ENCODE results near the gene MEIOC. TPM values are rescaled to one million over a fixed set of nuclear protein-coding genes. Genes with fewer than 3 reads are reported as not detected.

Gene MEIOC
- total and polyA plus RNA-seq, 2 of the 4 experiments (the other 2 are of a cell fraction): 0.27 to 0.36 TPM

DNA sequence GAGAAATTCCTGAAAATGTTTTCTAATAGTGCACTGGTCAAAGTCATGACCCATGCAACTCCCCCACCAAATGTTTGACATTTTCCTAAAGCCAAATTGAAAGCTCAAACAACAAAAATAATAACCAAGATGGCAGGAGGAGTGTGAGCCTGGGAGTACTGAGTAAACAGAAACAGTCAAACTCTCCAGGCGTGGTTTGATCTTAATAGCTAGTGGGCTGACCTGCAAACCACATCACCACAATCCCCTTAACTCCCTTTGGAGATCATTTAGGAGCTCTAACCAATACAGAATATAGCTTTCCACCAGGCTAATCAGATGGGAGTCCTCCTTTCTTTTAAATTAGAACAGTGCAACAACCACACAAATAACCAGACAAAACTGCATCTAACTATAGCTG lies 19.2 kb upstream of the MEIOC start:
- Histone ChIP-seq H3K27me3 (ENCODE audit: control insufficient read depth, insufficient read depth, low read length) (peaks cover 4% of the 10 kb centered on the region), H2AK9ac (replicated peaks; ENCODE audit: low read depth, low read length, poor library complexity) (no peak overlapping the region), H4K8ac (ENCODE audit: low read depth in 2 of 2, low read length in 2 of 2) (no peak overlapping the region), H3K79me1 (ENCODE audit: low read depth in 1 of 2, low read length in 2 of 2) (no peaks in the 10 kb centered on the region), H3K4me3 (ENCODE audit: insufficient read depth, low read depth, low read length) (no peak overlapping the region), H3K9me1 (ENCODE audit: insufficient read depth, low read length) (no peaks in the 10 kb centered on the region), H3K56ac (ENCODE audit: extremely low read depth, insufficient read depth, low read length) (no peak overlapping the region), H3K9ac (ENCODE audit: low read depth, low read length) (no peak overlapping the region), H2BK120ac (ENCODE audit: low read depth, low read length) (no peak overlapping the region), H3K23ac (ENCODE audit: low read depth, low read length) (no peak overlapping the region), H2AK5ac (ENCODE audit: low read depth, low read length) (no peak overlapping the region), H3K9me3 (ENCODE audit: control insufficient read depth, insufficient read depth, low read length) (no peaks in the 10 kb centered on the region), H2BK15ac (ENCODE audit: low read depth, low read length) (no peak overlapping the region), H3K36me3 (ENCODE audit: control insufficient read depth, insufficient read depth, low read length) (no peaks in the 10 kb centered on the region), H4K91ac (ENCODE audit: insufficient read depth, low read depth, low read length) (no peak overlapping the region), H4K5ac (ENCODE audit: low read depth, low read length) (no peak overlapping the region), H2BK5ac (ENCODE audit: low read depth, low read length, poor library complexity, severe bottlenecking) (no peak overlapping the region), H3K18ac (ENCODE audit: low read depth, low read length) (no peak overlapping the region), H3K4me1 (ENCODE audit: control insufficient read depth, insufficient read depth, low read length) (no peaks in the 10 kb centered on the region), H3K27ac (ENCODE audit: insufficient read depth, low read length) (no peak overlapping the region), H4K20me1 (ENCODE audit: insufficient read depth, low read length) (no peaks in the 10 kb centered on the region), H3K4ac (ENCODE audit: low read depth, low read length) (no peak overlapping the region), H2BK20ac (ENCODE audit: low read depth, low read length) (no peak overlapping the region), H3K4me2 (ENCODE audit: low read depth, low read length) (no peak overlapping the region), H3K14ac (replicated peaks; ENCODE audit: low read depth, low read length) (no peak overlapping the region), H2AFZ (replicated peaks; ENCODE audit: low read length, poor library complexity) (no peak overlapping the region)
- ChIA-PET POLR2A (ENCODE audit: unreplicated experiment) (interaction anchor here (0.6 kb wide), 1 partner anchor 75 kb away, joined by 5 read pairs; no protein-coding TSS in a partner anchor), CTCF (interaction anchor here (0.6 to 1.1 kb wide), 2 partner anchors 104 to 260 kb away, joined by 3 to 14 read pairs; no protein-coding TSS in a partner anchor)
- dilution Hi-C loops (cut with HindIII; ENCODE audit: low sequenced_read_pairs, unreplicated experiment) (no loop called here), intact Hi-C loops (cut with micrococcal nuclease) (loop anchor here (2.0 to 5.0 kb wide), 2 partner anchors 236 to 415 kb away; no protein-coding TSS in a partner anchor), in situ Hi-C loops (cut with MboI; ENCODE audit: low sequenced_read_pairs) (loop anchor here (25.0 kb wide), 1 partner anchor 425 kb away; the partner anchor contains the start of gene UBTF)
- BruUV-seq (replicated peaks): no TSS peak
- TF ChIP-seq CHD1 (IDR thresholded peaks at IDR 0.05; ENCODE audit: low read depth, low read length) (no peak), CEBPB (IDR thresholded peaks at IDR 0.05; ENCODE audit: low read depth, low read length) (no peak), RCOR1 (IDR thresholded peaks at IDR 0.05; ENCODE audit: insufficient replicate concordance, low read length) (no peak), POLR2A (IDR thresholded peaks at IDR 0.05; ENCODE audit: low read depth, low read length) (no peak), MXI1 (IDR thresholded peaks at IDR 0.05; ENCODE audit: borderline replicate concordance, low read depth, low read length) (no peak), BHLHE40 (IDR thresholded peaks at IDR 0.05; ENCODE audit: low read depth, low read length) (no peak), RAD21 (IDR thresholded peaks at IDR 0.05; ENCODE audit: low read length) (no peak), MAZ (IDR thresholded peaks at IDR 0.05; ENCODE audit: borderline replicate concordance, low read depth, low read length) (no peak), RFX5 (IDR thresholded peaks at IDR 0.05; ENCODE audit: low read depth, low read length) (no peak), NFE2L2 (IDR thresholded peaks at IDR 0.05; ENCODE audit: low read depth, low read length) (no peak), FOS (IDR thresholded peaks at IDR 0.05; ENCODE audit: low read depth, low read length) (no peak), SMC3 (IDR thresholded peaks at IDR 0.05; ENCODE audit: low read depth, low read length) (no peak), MAFK (IDR thresholded peaks at IDR 0.05; ENCODE audit: low read depth, low read length) (no peak)
- TF ChIP-seq, protein P1, sequence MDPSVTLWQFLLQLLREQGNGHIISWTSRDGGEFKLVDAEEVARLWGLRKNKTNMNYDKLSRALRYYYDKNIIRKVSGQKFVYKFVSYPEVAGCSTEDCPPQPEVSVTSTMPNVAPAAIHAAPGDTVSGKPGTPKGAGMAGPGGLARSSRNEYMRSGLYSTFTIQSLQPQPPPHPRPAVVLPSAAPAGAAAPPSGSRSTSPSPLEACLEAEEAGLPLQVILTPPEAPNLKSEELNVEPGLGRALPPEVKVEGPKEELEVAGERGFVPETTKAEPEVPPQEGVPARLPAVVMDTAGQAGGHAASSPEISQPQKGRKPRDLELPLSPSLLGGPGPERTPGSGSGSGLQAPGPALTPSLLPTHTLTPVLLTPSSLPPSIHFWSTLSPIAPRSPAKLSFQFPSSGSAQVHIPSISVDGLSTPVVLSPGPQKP (IDR thresholded peaks at IDR 0.05; ENCODE audit: borderline replicate concordance, low read depth, low read length): no peak
- TF ChIP-seq, protein P2, sequence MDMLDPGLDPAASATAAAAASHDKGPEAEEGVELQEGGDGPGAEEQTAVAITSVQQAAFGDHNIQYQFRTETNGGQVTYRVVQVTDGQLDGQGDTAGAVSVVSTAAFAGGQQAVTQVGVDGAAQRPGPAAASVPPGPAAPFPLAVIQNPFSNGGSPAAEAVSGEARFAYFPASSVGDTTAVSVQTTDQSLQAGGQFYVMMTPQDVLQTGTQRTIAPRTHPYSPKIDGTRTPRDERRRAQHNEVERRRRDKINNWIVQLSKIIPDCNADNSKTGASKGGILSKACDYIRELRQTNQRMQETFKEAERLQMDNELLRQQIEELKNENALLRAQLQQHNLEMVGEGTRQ (IDR thresholded peaks at IDR 0.05; ENCODE audit: low read depth, low read length): no peak
- TF ChIP-seq, protein P3, sequence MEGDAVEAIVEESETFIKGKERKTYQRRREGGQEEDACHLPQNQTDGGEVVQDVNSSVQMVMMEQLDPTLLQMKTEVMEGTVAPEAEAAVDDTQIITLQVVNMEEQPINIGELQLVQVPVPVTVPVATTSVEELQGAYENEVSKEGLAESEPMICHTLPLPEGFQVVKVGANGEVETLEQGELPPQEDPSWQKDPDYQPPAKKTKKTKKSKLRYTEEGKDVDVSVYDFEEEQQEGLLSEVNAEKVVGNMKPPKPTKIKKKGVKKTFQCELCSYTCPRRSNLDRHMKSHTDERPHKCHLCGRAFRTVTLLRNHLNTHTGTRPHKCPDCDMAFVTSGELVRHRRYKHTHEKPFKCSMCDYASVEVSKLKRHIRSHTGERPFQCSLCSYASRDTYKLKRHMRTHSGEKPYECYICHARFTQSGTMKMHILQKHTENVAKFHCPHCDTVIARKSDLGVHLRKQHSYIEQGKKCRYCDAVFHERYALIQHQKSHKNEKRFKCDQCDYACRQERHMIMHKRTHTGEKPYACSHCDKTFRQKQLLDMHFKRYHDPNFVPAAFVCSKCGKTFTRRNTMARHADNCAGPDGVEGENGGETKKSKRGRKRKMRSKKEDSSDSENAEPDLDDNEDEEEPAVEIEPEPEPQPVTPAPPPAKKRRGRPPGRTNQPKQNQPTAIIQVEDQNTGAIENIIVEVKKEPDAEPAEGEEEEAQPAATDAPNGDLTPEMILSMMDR (conservative IDR thresholded peaks at IDR 0.05; ENCODE audit: low read depth, low read length): no peak
- WGBS, 2 experiments (ENCODE audit: extremely low coverage in 2 of 2, insufficient read length in 1 of 2): no CpG with 5 or more reads among the region's 1 CpG
- ATAC-seq (ENCODE audit: low read depth): no peak
- DNase-seq: no peak

All from IMR-90 (cell line).